ENCODE results near the gene ENO2. TPM values are rescaled to one million over a fixed set of nuclear protein-coding genes. Genes with fewer than 3 reads are reported as not detected.

ENO2 gene
- total RNA-seq, 1 experiment from 2014 or later: 166 TPM

GRCh38 chr12:6883252-6883651, 31.1 kb upstream of the ENO2 start:
- Histone ChIP-seq H3K56ac (ENCODE audit: insufficient read length, low read depth, low read length) (no peak overlapping the region), H2BK20ac (ENCODE audit: low read depth, low read length, poor library complexity, severe bottlenecking) (no peak overlapping the region), H3K9ac (ENCODE audit: extremely low read depth, insufficient read length, low read length) (no peak overlapping the region), H2BK15ac (ENCODE audit: low read depth, low read length) (no peak overlapping the region), H4K91ac (ENCODE audit: insufficient read length, low read depth, low read length) (no peak overlapping the region), H4K20me1 (ENCODE audit: control insufficient read depth, insufficient read depth, insufficient read length) (no peaks in the 10 kb centered on the region), H4K8ac (replicated peaks; ENCODE audit: insufficient read length, low read depth, low read length) (no peak overlapping the region), H3K79me2 (ENCODE audit: insufficient read depth, low read length) (no peaks in the 10 kb centered on the region), H3K18ac (ENCODE audit: insufficient read length, low read depth, low read length) (no peak overlapping the region), H2BK12ac (ENCODE audit: insufficient read length, low read depth, low read length) (no peak overlapping the region), H3K14ac (ENCODE audit: insufficient read depth, low read length) (no peak overlapping the region), H3K79me1 (ENCODE audit: insufficient read depth, low read depth, low read length, poor library complexity, severe bottlenecking) (no peaks in the 10 kb centered on the region), H3K23ac (ENCODE audit: insufficient read length, low read depth, low read length) (no peak overlapping the region), H2AFZ (ENCODE audit: low read length) (no peak overlapping the region), H3T11ph (ENCODE audit: low read length) (no peak overlapping the region), H2BK120ac (ENCODE audit: low read depth, low read length, poor library complexity, severe bottlenecking) (no peak overlapping the region), H2BK5ac (ENCODE audit: insufficient read length, low read length) (no peak overlapping the region), H3K9me3 (ENCODE audit: control insufficient read depth, low read depth, low read length) (no peaks in the 10 kb centered on the region), H3K23me2 (ENCODE audit: insufficient read length, low read depth, low read length, poor library complexity, severe bottlenecking) (no peaks in the 10 kb centered on the region), H3K4me2 (ENCODE audit: insufficient read depth, insufficient read length, low read length) (no peak overlapping the region), H3K4me1 (ENCODE audit: insufficient read depth, low read length) (peaks cover 2% of the 10 kb centered on the region; the same call in 1 of the 2 replicates), H3K4ac (ENCODE audit: low read depth, low read length) (no peak overlapping the region), H3K27ac (ENCODE audit: insufficient read length, low read depth, low read length) (no peak overlapping the region), H4K5ac (ENCODE audit: insufficient read length, low read depth, low read length) (no peak overlapping the region), H2AK5ac (ENCODE audit: insufficient read length, low read length) (no peak overlapping the region), H3K27me3 (ENCODE audit: insufficient read depth, low read length) (no peaks in the 10 kb centered on the region)
- no peak overlapping the region for H3K4me3 Mint-ChIP-seq
- H3K36me3 Mint-ChIP-seq (ENCODE audit: insufficient read depth in 1 of 3, low read depth in 3 of 3): peaks cover 0 to 32% (median 22%) of the 10 kb centered on the region in 3 experiments; a peak in 4 of 7 replicates
- H3K27ac Mint-ChIP-seq: no peak overlapping the region
- DNase-seq: no peak
- H3K9me3 Mint-ChIP-seq: no peaks in the 10 kb centered on the region
- H3K4me1 Mint-ChIP-seq: peaks cover 22 to 32% of the 10 kb centered on the region in 2 experiments
- no peak for TF ChIP-seq CTCF (conservative IDR thresholded peaks at IDR 0.05)
- no CpG with 5 or more reads among the region's 5 CpGs for WGBS (ENCODE audit: extremely low coverage, insufficient read length, low lambda C conversion rate)
- no peaks in the 10 kb centered on the region for H3K27me3 Mint-ChIP-seq (ENCODE audit: low read depth)

Data from H9 (cell line).